GM10847 (cell line): ENCODE results near the gene FAM151B.

Experiments
- POLR2A ChIP-seq: IDR thresholded peaks from 2 replicates; pipeline ENCODE4 v1.6.1; 2011; ENCODE audit not compliant: insufficient read length; ENCODE audit errors: extremely low read depth

FAM151B gene

DNA sequence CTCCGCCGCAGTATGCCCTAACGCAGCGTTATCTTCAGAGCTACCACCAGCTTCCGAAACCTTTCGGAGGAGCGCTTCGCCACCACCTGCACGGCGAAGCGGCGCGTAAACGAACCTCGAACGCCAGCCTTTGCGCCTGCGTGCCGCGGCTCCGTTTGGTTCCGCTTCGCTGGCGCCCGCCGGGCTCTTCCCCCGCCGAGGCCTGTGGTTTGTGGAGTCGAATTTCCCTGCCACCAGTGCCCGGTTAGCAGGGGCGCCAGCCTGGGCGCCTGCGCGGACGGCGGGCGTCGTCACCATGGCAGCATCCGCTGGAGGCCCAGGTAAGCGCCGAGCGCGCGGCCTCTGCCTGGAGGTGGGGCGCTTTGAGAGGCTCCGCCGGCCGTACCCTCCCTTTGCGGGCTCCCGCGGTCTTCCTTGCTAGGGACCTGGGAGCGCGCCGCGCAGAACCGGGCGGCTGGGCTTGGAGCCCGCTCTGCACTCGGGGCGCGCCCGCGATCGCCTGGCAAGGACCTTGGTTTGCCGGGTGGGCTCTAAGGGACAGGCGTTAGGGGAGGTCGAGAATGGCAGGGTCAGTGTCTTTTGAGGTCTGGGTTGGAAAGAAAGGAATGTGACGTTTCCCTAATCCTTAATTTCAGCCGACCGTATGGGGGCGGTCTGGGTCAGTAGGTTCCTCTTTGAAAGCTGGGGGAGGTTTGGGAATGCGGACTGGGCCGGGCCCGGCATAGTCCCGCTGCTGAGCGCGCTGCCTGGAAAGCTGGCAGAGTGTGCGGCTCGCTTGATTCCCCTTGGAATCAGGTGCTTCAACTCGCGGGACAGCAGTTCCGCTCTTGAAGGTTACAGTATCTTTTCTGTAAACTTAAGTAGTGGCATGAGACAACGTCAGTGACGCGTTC, at the start of gene FAM151B:
TSS of gene FAM151B (plus strand) at position 272 of the 893 bp plus-strand sequence. CDS start at position 296, 24 bp downstream.
- TF ChIP-seq POLR2A = no peak

- TF ChIP-seq POLR2A = no peak
Measured at GRCh38 chr5:80438739-80439138, 49.2 kb upstream of the FAM151B start.

DNA sequence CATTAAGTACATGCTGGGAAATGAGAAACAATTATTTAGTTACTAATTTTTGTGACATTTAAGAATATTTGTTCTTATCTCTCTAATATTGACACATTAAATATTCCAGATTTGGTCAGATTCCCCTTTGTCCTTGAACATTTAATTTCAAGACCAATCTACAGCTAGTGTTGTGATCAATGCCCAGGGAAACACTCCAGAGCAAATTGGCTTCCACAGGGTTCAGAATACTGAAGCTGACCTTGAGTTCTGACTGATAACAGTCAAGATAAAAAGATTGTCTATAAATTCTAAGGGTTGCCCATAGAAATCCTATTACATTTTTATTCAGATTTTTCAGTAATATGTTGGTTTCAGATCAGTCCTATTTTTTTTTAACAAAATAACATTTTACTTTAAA, 48.7 kb upstream of the FAM151B start:
- TF ChIP-seq POLR2A = no peak

GRCh38 chr5:80442742-80443141, 45.2 kb upstream of the FAM151B start:
- TF ChIP-seq POLR2A = no peak

DNA sequence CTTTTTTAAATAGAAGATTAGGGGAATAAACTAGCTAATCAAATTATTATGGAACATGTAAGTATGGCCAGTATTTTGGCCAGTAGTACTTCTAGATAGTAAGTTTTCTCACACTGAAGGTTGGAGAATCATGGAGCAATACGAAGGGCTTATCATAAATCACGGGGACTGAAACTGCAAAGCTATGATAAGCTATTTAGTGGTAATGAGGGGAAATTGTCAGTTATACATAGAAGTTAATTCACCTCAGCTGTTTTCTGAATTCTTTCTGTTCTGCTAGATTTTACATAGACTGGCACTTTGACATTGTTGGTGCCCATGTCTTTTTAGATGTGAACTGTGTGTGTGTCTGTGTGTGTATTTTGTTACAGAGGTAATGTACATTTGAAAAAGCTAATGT, 34.5 kb upstream of the FAM151B start:
- no peak for TF ChIP-seq POLR2A

- no peak for TF ChIP-seq POLR2A
Measured at GRCh38 chr5:80463269-80463668, 24.6 kb upstream of the FAM151B start.

GRCh38 chr5:80466669-80467485, 21.0 kb upstream of the FAM151B start:
- TF ChIP-seq POLR2A = no peak

- no peak for TF ChIP-seq POLR2A
Measured at GRCh38 chr5:80468131-80468530, 19.8 kb upstream of the FAM151B start.

GRCh38 chr5:80474929-80475328, 13.0 kb upstream of the FAM151B start:
- TF ChIP-seq POLR2A = no peak

DNA sequence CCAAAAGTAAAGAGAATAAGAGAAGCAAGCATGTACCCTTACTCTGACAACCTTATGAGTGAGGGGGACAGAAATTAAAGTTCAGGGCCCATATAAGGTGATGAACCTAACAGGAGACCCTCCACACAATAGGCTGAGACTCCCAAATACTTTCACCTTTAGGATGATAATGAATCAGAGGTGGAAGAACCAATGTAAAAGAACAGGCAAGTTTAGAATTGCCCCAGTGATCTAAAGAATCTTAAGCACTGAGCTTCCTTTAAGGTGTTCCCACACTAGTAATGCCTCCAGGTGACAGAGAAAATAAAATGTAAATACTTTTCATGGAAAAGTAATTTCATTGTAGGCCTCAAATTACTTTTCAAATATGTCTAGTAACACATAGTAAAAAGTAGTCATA, 8.2 kb upstream of the FAM151B start:
- no peak for TF ChIP-seq POLR2A

- TF ChIP-seq POLR2A = no peak
Measured at GRCh38 chr5:80480354-80480753, 7.5 kb upstream of the FAM151B start.

DNA sequence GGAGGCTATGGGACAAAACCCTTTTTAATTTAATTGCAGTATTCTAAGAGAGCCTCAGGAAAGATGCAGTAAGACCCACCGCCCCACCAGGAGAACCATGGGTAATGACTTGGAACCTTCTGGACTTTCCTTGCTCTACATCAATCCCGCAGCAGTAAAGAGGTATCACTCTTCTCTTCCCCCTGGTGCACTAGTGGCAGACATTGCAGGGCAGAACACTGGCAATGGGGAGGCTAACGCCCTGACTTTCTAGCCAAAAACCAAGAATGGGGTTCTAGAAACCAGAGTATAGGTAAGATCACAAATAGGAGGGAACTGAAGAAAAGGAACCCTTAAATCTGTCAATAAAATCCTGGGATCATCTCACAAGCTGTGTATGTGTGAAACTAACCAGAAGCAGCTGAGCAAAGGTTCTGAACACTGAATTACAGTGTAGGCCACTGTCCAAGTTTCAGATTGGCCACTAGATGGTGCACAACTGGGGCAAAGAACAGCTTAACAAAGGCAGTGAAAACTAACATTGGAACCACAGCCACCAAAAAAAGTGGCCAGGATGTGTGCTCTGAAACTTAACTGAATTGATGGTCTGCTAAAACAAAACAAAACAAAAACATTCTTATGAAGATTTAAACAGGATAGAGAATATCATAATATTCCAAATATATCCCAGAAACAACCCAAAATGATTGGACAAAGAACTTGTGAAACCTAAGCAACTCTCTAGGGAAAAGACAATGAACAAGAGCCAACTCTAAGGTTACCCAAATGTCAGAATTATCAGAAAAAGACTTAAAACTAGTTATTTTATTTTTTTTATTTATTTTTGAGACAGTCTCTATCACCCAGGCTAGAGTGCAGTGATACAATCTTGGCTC, 6.6 kb upstream of the FAM151B start:
- TF ChIP-seq POLR2A = no peak

GRCh38 chr5:80482578-80482977, 5.3 kb upstream of the FAM151B start:
- TF ChIP-seq POLR2A = no peak

- no peak for TF ChIP-seq POLR2A
Measured at GRCh38 chr5:80483636-80484232, 4.2 kb upstream of the FAM151B start.

GRCh38 chr5:80487444-80487828, 464 bp upstream of the FAM151B start:
- TF ChIP-seq POLR2A = no peak
